B cell (primary cell): ENCODE data around the gene MROH7. TPM values are rescaled to one million over a fixed set of nuclear protein-coding genes. Genes with fewer than 3 reads are reported as not detected.

Experiments used
- ATAC-seq: fragments of 200-7000 bp; cut with Tn5 transposase; one replicate; pipeline ENCODE4 v1.10.0; 2021; ENCODE audit warnings: low read depth, mild to moderate bottlenecking, moderate number of reproducible peaks, moderate library complexity
- CTCF ChIA-PET: fragments of 350-600 bp; sonication (Branson Sonifier 250); formaldehyde crosslinking; loops from one replicate; lab custom pipeline; 2021; ENCODE audit warnings: antibody characterized with exemption, inconsistent platforms; lab: Charles Lee
- POLR2A ChIA-PET: fragments of 350-600 bp; sonication (Branson Sonifier 250); formaldehyde crosslinking; loops from one replicate; lab custom pipeline; 2021; ENCODE audit warnings: antibody characterized with exemption; lab: Charles Lee
- DNase-seq: peaks from one replicate; pipeline ENCODE4 v3.0.0; 2013
- H2AFZ ChIP-seq: 2 replicates; pipeline ENCODE4 v1.6.1; 2012; ENCODE audit warnings: mild to moderate bottlenecking, low read depth, low read length; ENCODE audit not compliant: insufficient read depth, poor library complexity, severe bottlenecking
- H3K27ac ChIP-seq, 2 donors: 1 replicate in 1 of 2; 2 replicates in 1 of 2; pipeline ENCODE4 v1.5.1; 2012 to 2013; ENCODE audit warnings: low read length in 2 of 2, mild to moderate bottlenecking in 2 of 2, moderate library complexity in 1 of 2
- H3K27me3 ChIP-seq, 4 experiments: fragments of 200-600 bp in 1 of 4; sonication (generic) in 1 of 4; replicated peaks in 1 of 4; 1 replicate in 2 of 4; 2 replicates in 2 of 4; pipeline versions ENCODE4 v1.6.1 to v1.7.0; 2013 to 2016; ENCODE audit warnings: low read length in 3 of 4, mild to moderate bottlenecking in 2 of 4, mixed read lengths in 1 of 4, moderate library complexity in 1 of 4; ENCODE audit not compliant: insufficient read depth in 4 of 4, control insufficient read depth in 3 of 4; ENCODE audit errors: control extremely low read depth in 1 of 4
- H3K36me3 ChIP-seq, 2 experiments: replicated peaks in 1 of 2; 1 replicate in 1 of 2; 2 replicates in 1 of 2; pipeline versions ENCODE4 v1.6.1 to v1.7.1; 2013; ENCODE audit warnings: low read length in 1 of 2; ENCODE audit not compliant: insufficient read depth in 2 of 2, control insufficient read depth in 1 of 2; ENCODE audit errors: control extremely low read depth in 1 of 2, extremely low read depth in 1 of 2
- H3K4me1 ChIP-seq, 2 donors: fragments of 200-600 bp in 1 of 2; sonication (generic) in 1 of 2; 1 replicate in 1 of 2; 2 replicates in 1 of 2; pipeline versions ENCODE4 v1.5.1 to v1.6.1; 2013 to 2017; ENCODE audit warnings: low read length in 2 of 2; ENCODE audit not compliant: control insufficient read depth in 2 of 2, insufficient read depth in 2 of 2
- H3K4me2 ChIP-seq: replicated peaks from 2 replicates; pipeline ENCODE3; 2012; ENCODE audit warnings: mild to moderate bottlenecking, low read depth, low read length; ENCODE audit not compliant: poor library complexity, severe bottlenecking
- H3K4me3 ChIP-seq, 5 experiments: fragments of 200-600 bp in 1 of 5; sonication (generic) in 1 of 5; 1 replicate in 3 of 5; 2 replicates in 2 of 5; pipeline versions ENCODE4 v1.5.1 to v1.7.0; 2011 to 2016; ENCODE audit warnings: low read length in 4 of 5, mild to moderate bottlenecking in 4 of 5, low read depth in 2 of 5, control low read depth in 1 of 5, moderate library complexity in 1 of 5; ENCODE audit not compliant: insufficient read depth in 1 of 5; ENCODE audit errors: control extremely low read depth in 1 of 5, extremely low read depth in 1 of 5
- H3K79me2 ChIP-seq: fragments of 200-600 bp; sonication (generic); one replicate; pipeline ENCODE4 v1.6.0; 2016; ENCODE audit warnings: low read length; ENCODE audit not compliant: control insufficient read depth, insufficient read depth
- H3K9ac ChIP-seq: fragments of 200-600 bp; sonication (generic); 2 replicates; pipeline ENCODE4 v1.6.1; 2017; ENCODE audit warnings: mild to moderate bottlenecking, low read length, moderate library complexity
- H3K9me3 ChIP-seq, 3 donors: one replicate each; pipeline versions ENCODE4 v1.6.1 to v1.7.1; 2013; ENCODE audit warnings: low read length in 2 of 3; ENCODE audit not compliant: control insufficient read depth in 2 of 3, insufficient read depth in 1 of 3; ENCODE audit errors: control extremely low read depth in 1 of 3
- H4K20me1 ChIP-seq: 2 replicates; pipeline ENCODE4 v1.6.0; 2012; ENCODE audit warnings: mild to moderate bottlenecking, low read length; ENCODE audit not compliant: insufficient read depth, control insufficient read depth, poor library complexity, severe bottlenecking
- H3K27ac Mint-ChIP-seq: one replicate; pipeline ENCODE4 v1.8.0; 2021; ENCODE audit warnings: mixed read lengths
- H3K27me3 Mint-ChIP-seq: one replicate; pipeline ENCODE4 v1.8.0; 2021; ENCODE audit warnings: mixed read lengths
- H3K4me1 Mint-ChIP-seq: one replicate; pipeline ENCODE4 v1.8.0; 2021; ENCODE audit warnings: mixed read lengths
- H3K4me3 Mint-ChIP-seq: one replicate; pipeline ENCODE4 v1.8.0; 2021; ENCODE audit warnings: mixed read lengths
- H3K9me3 Mint-ChIP-seq: one replicate; pipeline ENCODE4 v1.8.0; 2022; ENCODE audit warnings: mixed read lengths; ENCODE audit not compliant: insufficient read depth
- EZH2 ChIP-seq: IDR thresholded peaks from 2 replicates; pipeline ENCODE4 v1.6.1; 2012; ENCODE audit warnings: borderline replicate concordance, low read depth, mild to moderate bottlenecking, moderate library complexity, low read length; ENCODE audit not compliant: insufficient read depth, poor library complexity, severe bottlenecking
- WGBS: methylation state at CpG from one replicate; pipeline ENCODE4 v1.1.5; 2013; ENCODE audit warnings: missing lambda C conversion rate; ENCODE audit not compliant: insufficient coverage; 5-methylcytosine and 5-hydroxymethylcytosine counted together
- intact Hi-C: fragments of 100-400 bp; cut with micrococcal nuclease; formaldehyde crosslinking; loops from one replicate; pipeline ENCODE4 v1.10.0; 2022
- polyA plus RNA-seq: library from polyadenylated mRNA; depleted of rRNA; stranded (reverse); fragments of >200 nt; gene quantifications from 2 replicates; pipeline ENCODE4 v1.2.3, GENCODE V29; 2012
- total RNA-seq, 2 donors: library from RNA; stranded (reverse); fragments of 120-200 nt in 1 of 2; gene quantifications; 1 replicate in 1 of 2; 2 replicates in 1 of 2; pipeline versions ENCODE4 v1.2.3 to v1.2.4, GENCODE V29; 2013 to 2022
- TF ChIP-seq, protein P1 (sequence below): fragments of 200-600 bp; IDR thresholded peaks from one replicate; pipeline ENCODE4 v1.8.0; 2022; ENCODE audit warnings: antibody characterized with exemption, mild to moderate bottlenecking

The MROH7 gene
- total and polyA plus RNA-seq, 2 donors (not counting 1 experiment from before 2014, with no cell fraction given), result not detected

DNA sequence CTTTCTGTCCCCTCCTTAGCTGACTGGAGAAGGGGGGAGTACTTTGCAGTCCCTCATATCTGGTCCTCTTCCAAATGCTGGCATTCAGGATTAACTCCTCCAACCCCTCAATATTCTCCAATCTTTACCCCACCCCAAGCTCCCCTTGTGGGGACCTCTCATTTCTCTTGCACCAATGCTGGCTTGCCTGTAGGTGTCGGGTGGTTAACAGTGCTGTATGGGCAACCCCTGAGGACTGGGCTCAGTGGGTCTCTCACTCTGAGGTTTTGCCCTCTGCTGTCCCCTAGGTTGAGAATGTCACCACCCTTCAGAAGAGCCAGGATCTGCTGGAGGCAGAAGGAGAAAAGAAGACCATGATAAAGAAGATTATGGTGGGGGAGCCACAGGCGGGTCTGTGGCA, 27.0 kb downstream of the MROH7 start:
- Histone ChIP-seq H3K27ac (no peak overlapping the region), H3K27me3 (no peaks in the 10 kb centered on the region), H3K9me3 (peaks cover 0 to 12% (median under 1%) of the 10 kb centered on the region in 3 donors), H3K79me2 (no peaks in the 10 kb centered on the region), H3K36me3 (no peaks in the 10 kb centered on the region), H3K4me2 (no peak overlapping the region), H2AFZ (no peak overlapping the region), H3K9ac (no peak overlapping the region), H3K4me1 (no peaks in the 10 kb centered on the region), H3K4me3 (no peak overlapping the region), H4K20me1 (no peaks in the 10 kb centered on the region)
- DNase-seq, result no peak
- ChIA-PET CTCF (no interaction called here), POLR2A (no interaction called here)
- TF ChIP-seq, protein P1, sequence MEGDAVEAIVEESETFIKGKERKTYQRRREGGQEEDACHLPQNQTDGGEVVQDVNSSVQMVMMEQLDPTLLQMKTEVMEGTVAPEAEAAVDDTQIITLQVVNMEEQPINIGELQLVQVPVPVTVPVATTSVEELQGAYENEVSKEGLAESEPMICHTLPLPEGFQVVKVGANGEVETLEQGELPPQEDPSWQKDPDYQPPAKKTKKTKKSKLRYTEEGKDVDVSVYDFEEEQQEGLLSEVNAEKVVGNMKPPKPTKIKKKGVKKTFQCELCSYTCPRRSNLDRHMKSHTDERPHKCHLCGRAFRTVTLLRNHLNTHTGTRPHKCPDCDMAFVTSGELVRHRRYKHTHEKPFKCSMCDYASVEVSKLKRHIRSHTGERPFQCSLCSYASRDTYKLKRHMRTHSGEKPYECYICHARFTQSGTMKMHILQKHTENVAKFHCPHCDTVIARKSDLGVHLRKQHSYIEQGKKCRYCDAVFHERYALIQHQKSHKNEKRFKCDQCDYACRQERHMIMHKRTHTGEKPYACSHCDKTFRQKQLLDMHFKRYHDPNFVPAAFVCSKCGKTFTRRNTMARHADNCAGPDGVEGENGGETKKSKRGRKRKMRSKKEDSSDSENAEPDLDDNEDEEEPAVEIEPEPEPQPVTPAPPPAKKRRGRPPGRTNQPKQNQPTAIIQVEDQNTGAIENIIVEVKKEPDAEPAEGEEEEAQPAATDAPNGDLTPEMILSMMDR, result no peak
- TF ChIP-seq EZH2, result no peak
- no peaks in the 10 kb centered on the region for H3K4me1 Mint-ChIP-seq
- ATAC-seq, result no peak
- peaks cover 12% of the 10 kb centered on the region for H3K27me3 Mint-ChIP-seq
- H3K4me3 Mint-ChIP-seq, result no peak overlapping the region
- intact Hi-C loops, result no loop called here
- 100% methylated on average over 1 of the region's 2 CpGs for WGBS
- no peak overlapping the region for H3K27ac Mint-ChIP-seq
- H3K9me3 Mint-ChIP-seq, result no peaks in the 10 kb centered on the region

DNA sequence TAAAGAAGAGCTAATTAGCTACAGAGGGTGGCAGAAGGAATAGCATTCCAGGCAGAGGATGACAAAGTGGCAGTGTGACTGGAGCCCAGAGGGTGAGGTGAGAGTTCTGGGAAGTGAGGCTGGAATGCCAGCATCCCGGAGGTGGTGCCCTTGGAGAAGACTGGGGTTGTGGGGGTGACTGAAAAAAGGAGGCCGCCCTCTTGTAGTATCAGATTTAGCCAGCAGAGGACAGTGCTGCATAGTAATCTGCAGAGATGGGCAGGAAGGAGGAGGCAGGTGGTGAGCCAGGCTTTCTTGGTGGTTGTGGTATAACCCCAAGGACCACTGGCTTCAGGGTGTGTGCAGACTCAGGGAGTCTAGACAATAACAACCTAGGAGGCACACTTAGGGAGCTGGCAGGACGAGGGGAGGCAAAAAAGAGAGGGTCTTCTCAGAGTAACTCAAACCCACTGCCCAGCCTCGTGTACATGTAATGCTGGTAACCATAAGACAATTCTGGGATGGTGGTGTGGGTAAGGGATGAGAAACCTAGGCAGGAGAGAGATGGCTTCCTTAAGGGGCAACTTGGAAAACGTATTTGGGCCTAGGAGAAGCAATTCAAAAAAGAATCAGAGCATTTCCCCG, 30.5 kb downstream of the MROH7 start:
- H3K4me2 ChIP-seq, result no peak overlapping the region
- H3K4me1 ChIP-seq, result no peaks in the 10 kb centered on the region
- H3K9me3 Mint-ChIP-seq, result peaks cover 3% of the 10 kb centered on the region
- H3K4me3 Mint-ChIP-seq, result no peak overlapping the region
- H3K27me3 ChIP-seq, result no peaks in the 10 kb centered on the region
- CTCF ChIA-PET, result interaction anchor here (0.6 to 2.4 kb wide), 4 partner anchors 129 to 140 kb away, joined by 3 to 11 read pairs (median 4); partner anchors contain the start of gene TTC22
- 77% methylated on average over 3 of the region's 6 CpGs for WGBS
- POLR2A ChIA-PET, result no interaction called here
- H2AFZ ChIP-seq, result peak overlapping the region; percentile 20
- H3K36me3 ChIP-seq, result no peaks in the 10 kb centered on the region
- peak; percentile 56 for ATAC-seq
- intact Hi-C loops, result no loop called here
- no peaks in the 10 kb centered on the region for H3K27me3 Mint-ChIP-seq
- H3K9ac ChIP-seq, result no peak overlapping the region
- H3K9me3 ChIP-seq, result peaks cover 0 to 12% (median 2%) of the 10 kb centered on the region in 3 donors
- no peak for TF ChIP-seq EZH2
- TF ChIP-seq, protein P1, result peak; percentile 69
- H3K27ac ChIP-seq, result no peak overlapping the region
- no peak overlapping the region for H3K4me3 ChIP-seq
- H3K4me1 Mint-ChIP-seq, result no peaks in the 10 kb centered on the region
- DNase-seq, result peak; percentile 51
- no peaks in the 10 kb centered on the region for H4K20me1 ChIP-seq
- H3K27ac Mint-ChIP-seq, result no peak overlapping the region
- H3K79me2 ChIP-seq, result no peaks in the 10 kb centered on the region
